CD14-positive monocyte (primary cell): Measurements from ENCODE around the gene TNFRSF14. TPM values are rescaled to one million over a fixed set of nuclear protein-coding genes. Genes with fewer than 3 reads are reported as not detected.

Source experiments
- DNase-seq, 3 donors: peaks; one replicate each; pipeline ENCODE4 v3.0.0-alpha.2; 2011 to 2022
- H2AFZ ChIP-seq: 2 replicates; pipeline ENCODE4 v1.6.0; 2012; ENCODE audit warnings: mild to moderate bottlenecking, low read depth, low read length, inconsistent platforms; ENCODE audit not compliant: insufficient read depth, poor library complexity, severe bottlenecking
- H3K27ac ChIP-seq, 2 donors: 1 replicate in 1 of 2; 2 replicates in 1 of 2; pipeline ENCODE4 v1.5.1; 2012 to 2013; ENCODE audit warnings: low read length in 2 of 2, control low read depth in 1 of 2, inconsistent platforms in 1 of 2, low read depth in 1 of 2, mild to moderate bottlenecking in 1 of 2
- H3K27me3 ChIP-seq, 2 donors: one replicate each; pipeline versions ENCODE4 v1.6.0 to v1.6.1; 2011 to 2013; ENCODE audit warnings: low read length in 2 of 2; ENCODE audit not compliant: control insufficient read depth in 2 of 2, insufficient read depth in 2 of 2
- H3K36me3 ChIP-seq, 2 donors: replicated peaks in 1 of 2; 1 replicate in 1 of 2; 2 replicates in 1 of 2; pipeline versions ENCODE4 v1.5.1 to v1.6.1; 2012 to 2013; ENCODE audit warnings: low read length in 2 of 2, control low read depth in 1 of 2, inconsistent platforms in 1 of 2, mild to moderate bottlenecking in 1 of 2; ENCODE audit not compliant: insufficient read depth in 2 of 2, control insufficient read depth in 1 of 2
- H3K4me1 ChIP-seq, 2 donors: 1 replicate in 1 of 2; 2 replicates in 1 of 2; pipeline versions ENCODE4 v1.5.1 to v1.6.1; 2012 to 2013; ENCODE audit warnings: low read length in 2 of 2, control low read depth in 1 of 2, inconsistent platforms in 1 of 2, mild to moderate bottlenecking in 1 of 2, moderate library complexity in 1 of 2; ENCODE audit not compliant: insufficient read depth in 2 of 2, control insufficient read depth in 1 of 2
- H3K4me2 ChIP-seq: replicated peaks from 2 replicates; pipeline ENCODE3; 2012; ENCODE audit warnings: low read length, moderate library complexity, mild to moderate bottlenecking; ENCODE audit not compliant: poor library complexity, severe bottlenecking; ENCODE audit errors: extremely low read depth
- H3K4me3 ChIP-seq, 3 experiments: fragments of 200-600 bp in 1 of 3; sonication (generic) in 1 of 3; replicated peaks in 1 of 3; 1 replicate in 2 of 3; 2 replicates in 1 of 3; pipeline ENCODE4 v1.5.1; 2011 to 2013; ENCODE audit warnings: low read length in 3 of 3, mild to moderate bottlenecking in 3 of 3, control low read depth in 2 of 3, low read depth in 2 of 3, inconsistent platforms in 1 of 3, moderate library complexity in 1 of 3
- H3K79me2 ChIP-seq: 2 replicates; pipeline ENCODE4 v1.6.0; 2012; ENCODE audit warnings: mild to moderate bottlenecking, control low read depth, inconsistent platforms, low read length, moderate library complexity; ENCODE audit not compliant: insufficient read depth
- H3K9ac ChIP-seq: 2 replicates; pipeline ENCODE4 v1.6.0; 2017; ENCODE audit warnings: low read length, mild to moderate bottlenecking; ENCODE audit not compliant: insufficient read depth, poor library complexity, severe bottlenecking
- H3K9me3 ChIP-seq, 2 donors: replicated peaks in 1 of 2; 1 replicate in 1 of 2; 2 replicates in 1 of 2; pipeline versions ENCODE4 v1.5.1 to v1.6.1; 2012 to 2013; ENCODE audit warnings: low read length in 2 of 2, control low read depth in 1 of 2; ENCODE audit not compliant: control insufficient read depth in 1 of 2, insufficient read depth in 1 of 2
- H4K20me1 ChIP-seq: 2 replicates; pipeline ENCODE4 v1.6.0; 2012; ENCODE audit warnings: mild to moderate bottlenecking, low read length, control low read depth, moderate library complexity; ENCODE audit not compliant: insufficient read depth
- H3K27ac Mint-ChIP-seq, 7 donors: one replicate each; pipeline ENCODE4 v1.8.0; 2020; ENCODE audit warnings: mild to moderate bottlenecking in 7 of 7, mixed read lengths in 7 of 7, moderate library complexity in 6 of 7, inconsistent platforms in 2 of 7
- H3K27me3 Mint-ChIP-seq, 3 donors: one replicate each; pipeline ENCODE4 v1.8.0; 2021 to 2022; ENCODE audit warnings: low read depth in 3 of 3, mild to moderate bottlenecking in 3 of 3, mixed read lengths in 3 of 3, moderate library complexity in 3 of 3, inconsistent platforms in 1 of 3
- H3K36me3 Mint-ChIP-seq, 2 donors: one replicate each; pipeline ENCODE4 v1.8.0; 2020; ENCODE audit warnings: mixed read lengths in 2 of 2, inconsistent platforms in 1 of 2, mild to moderate bottlenecking in 1 of 2
- H3K4me1 Mint-ChIP-seq: one replicate; pipeline ENCODE4 v1.8.0; 2020; ENCODE audit warnings: mild to moderate bottlenecking, mixed read lengths
- H3K4me3 Mint-ChIP-seq, 2 donors: one replicate each; pipeline ENCODE4 v1.8.0; 2020; ENCODE audit warnings: mild to moderate bottlenecking in 2 of 2, mixed read lengths in 2 of 2, moderate library complexity in 1 of 2
- H3K9me3 Mint-ChIP-seq, 7 donors: one replicate each; pipeline ENCODE4 v1.8.0; 2020 to 2022; ENCODE audit warnings: mixed read lengths in 7 of 7, mild to moderate bottlenecking in 6 of 7, moderate library complexity in 6 of 7, inconsistent platforms in 2 of 7
- WGBS: methylation state at CpG from one replicate; pipeline ENCODE4 v1.1.5; 2013; ENCODE audit warnings: missing lambda C conversion rate; ENCODE audit not compliant: insufficient coverage; 5-methylcytosine and 5-hydroxymethylcytosine counted together
- intact Hi-C, 2 donors: fragments of 100-400 bp; cut with micrococcal nuclease; formaldehyde crosslinking; loops; one replicate each; pipeline versions ENCODE4 v1.15.0 to v1.15.1; 2023
- polyA plus RNA-seq, 3 donors: library from polyadenylated mRNA; depleted of rRNA in 1 of 3; unstranded in 2 of 3; stranded (reverse) in 1 of 3; fragments of 300-500 nt in 2 of 3; fragments of >200 nt in 1 of 3; fragmentation: Illumina TruSeq in 2 of 3; gene quantifications; 1 replicate in 2 of 3; 2 replicates in 1 of 3; pipeline ENCODE4 v1.2.3, GENCODE V29; 2012 to 2021
- TF ChIP-seq, protein P1 (sequence below): fragments of 200-600 bp; IDR thresholded peaks from one replicate; pipeline ENCODE4 v1.8.0; 2022; ENCODE audit warnings: antibody characterized with exemption, mild to moderate bottlenecking

TNFRSF14 gene
- polyA plus RNA-seq, 3 donors = 62.1 to 512 (median 64.4) TPM

DNA sequence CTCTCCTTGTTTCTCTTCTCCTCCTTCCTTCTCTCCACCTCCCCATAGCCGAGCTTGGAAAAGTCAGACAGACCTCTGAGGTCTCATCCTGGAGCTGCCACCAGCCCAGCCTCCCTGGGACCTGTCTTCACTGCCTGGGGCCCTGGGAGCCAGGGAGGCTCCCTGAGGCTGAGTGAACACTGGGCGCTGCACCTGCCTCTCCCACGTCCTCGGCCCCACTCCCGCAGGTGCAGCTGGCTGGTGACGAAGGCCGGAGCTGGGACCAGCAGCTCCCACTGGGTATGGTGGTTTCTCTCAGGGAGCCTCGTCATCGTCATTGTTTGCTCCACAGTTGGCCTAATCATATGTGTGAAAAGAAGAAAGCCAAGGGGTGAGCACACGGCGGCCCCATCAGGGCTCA lies 5.3 kb downstream of the TNFRSF14 start:
- Histone ChIP-seq H3K4me1 (peaks cover 17 to 22% of the 10 kb centered on the region in 2 donors), H2AFZ (no peak overlapping the region), H3K9ac (no peak overlapping the region), H3K27me3 (no peaks in the 10 kb centered on the region), H3K27ac (no peak overlapping the region), H4K20me1 (peaks cover 64% of the 10 kb centered on the region), H3K4me3 (no peak overlapping the region), H3K36me3 (peaks cover 61 to 65% of the 10 kb centered on the region in 2 donors), H3K9me3 (no peaks in the 10 kb centered on the region), H3K79me2 (peaks cover 21% of the 10 kb centered on the region), H3K4me2 (no peak overlapping the region)
- intact Hi-C loops = no loop called here
- H3K27me3 Mint-ChIP-seq = peaks cover 6 to 10% (median 9%) of the 10 kb centered on the region in 3 donors
- H3K4me1 Mint-ChIP-seq = peaks cover 14% of the 10 kb centered on the region
- no peak for DNase-seq
- H3K36me3 Mint-ChIP-seq = peaks cover 44 to 59% of the 10 kb centered on the region in 2 donors
- TF ChIP-seq, protein P1, sequence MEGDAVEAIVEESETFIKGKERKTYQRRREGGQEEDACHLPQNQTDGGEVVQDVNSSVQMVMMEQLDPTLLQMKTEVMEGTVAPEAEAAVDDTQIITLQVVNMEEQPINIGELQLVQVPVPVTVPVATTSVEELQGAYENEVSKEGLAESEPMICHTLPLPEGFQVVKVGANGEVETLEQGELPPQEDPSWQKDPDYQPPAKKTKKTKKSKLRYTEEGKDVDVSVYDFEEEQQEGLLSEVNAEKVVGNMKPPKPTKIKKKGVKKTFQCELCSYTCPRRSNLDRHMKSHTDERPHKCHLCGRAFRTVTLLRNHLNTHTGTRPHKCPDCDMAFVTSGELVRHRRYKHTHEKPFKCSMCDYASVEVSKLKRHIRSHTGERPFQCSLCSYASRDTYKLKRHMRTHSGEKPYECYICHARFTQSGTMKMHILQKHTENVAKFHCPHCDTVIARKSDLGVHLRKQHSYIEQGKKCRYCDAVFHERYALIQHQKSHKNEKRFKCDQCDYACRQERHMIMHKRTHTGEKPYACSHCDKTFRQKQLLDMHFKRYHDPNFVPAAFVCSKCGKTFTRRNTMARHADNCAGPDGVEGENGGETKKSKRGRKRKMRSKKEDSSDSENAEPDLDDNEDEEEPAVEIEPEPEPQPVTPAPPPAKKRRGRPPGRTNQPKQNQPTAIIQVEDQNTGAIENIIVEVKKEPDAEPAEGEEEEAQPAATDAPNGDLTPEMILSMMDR = no peak
- peaks cover 0 to 2% (median 0%) of the 10 kb centered on the region in 7 donors for H3K9me3 Mint-ChIP-seq
- no peak overlapping the region for H3K4me3 Mint-ChIP-seq
- 98% methylated on average over 11 of the region's 11 CpGs for WGBS
- peak overlapping the region in 5 of 7 donors; percentile 35 to 73 (median 51) for H3K27ac Mint-ChIP-seq

DNA sequence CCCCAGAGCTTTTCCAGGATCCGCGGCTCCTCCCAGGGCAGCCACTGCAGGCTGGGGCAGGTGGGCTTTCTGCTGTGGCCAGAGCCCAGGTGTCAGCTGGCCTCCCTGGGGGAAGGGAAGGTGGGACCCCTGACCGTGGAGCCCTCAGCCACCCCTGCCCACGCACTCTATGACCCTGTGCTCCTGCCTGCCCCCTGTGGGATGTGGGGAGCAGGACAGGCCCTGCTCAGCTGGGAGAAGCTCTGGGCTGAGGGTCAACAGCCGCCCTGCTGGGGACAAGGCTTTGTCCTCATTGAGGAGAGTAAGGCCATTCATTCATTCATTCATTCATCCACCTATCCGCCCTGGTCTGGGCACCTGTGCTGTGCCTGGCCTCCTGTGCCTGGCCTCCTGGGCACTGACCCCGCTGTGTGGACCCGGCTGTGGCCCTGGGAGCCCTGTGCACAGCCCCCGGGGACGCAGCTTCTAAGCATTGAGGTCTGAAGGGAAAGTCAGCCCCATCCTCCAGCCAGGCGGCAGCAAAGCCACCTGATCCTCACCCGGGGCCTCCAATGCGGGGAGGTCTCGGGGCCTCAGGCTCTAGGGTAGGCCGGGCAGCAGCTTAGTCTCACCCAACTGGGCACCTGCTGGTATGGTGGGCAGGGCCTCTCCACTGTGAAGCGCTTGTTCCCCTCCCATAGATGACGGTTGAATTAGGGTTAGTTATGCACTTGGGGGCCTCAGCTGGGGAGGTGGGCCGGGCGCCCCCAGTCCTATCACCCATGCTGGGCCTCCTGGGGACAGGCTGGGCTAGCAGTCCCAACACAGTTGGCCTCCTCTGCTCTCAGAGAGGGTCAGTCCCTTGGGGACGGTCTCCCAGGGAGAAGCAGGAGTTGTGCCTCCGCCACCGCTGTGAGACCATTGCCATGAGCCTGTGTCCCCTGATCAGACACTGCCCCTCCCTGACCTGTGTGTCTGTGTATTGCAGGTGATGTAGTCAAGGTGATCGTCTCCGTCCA lies 6.0 kb downstream of the TNFRSF14 start:
- H3K27ac ChIP-seq = no peak overlapping the region
- no peak overlapping the region for H3K4me3 ChIP-seq
- peaks cover 14% of the 10 kb centered on the region for H3K79me2 ChIP-seq
- peaks cover 14 to 16% of the 10 kb centered on the region in 2 donors for H3K4me1 ChIP-seq
- H3K4me3 Mint-ChIP-seq = no peak overlapping the region
- peaks cover 64% of the 10 kb centered on the region for H4K20me1 ChIP-seq
- H3K36me3 Mint-ChIP-seq = peaks cover 44 to 59% of the 10 kb centered on the region in 2 donors
- H3K27ac Mint-ChIP-seq = no peak overlapping the region
- H3K4me1 Mint-ChIP-seq = peaks cover 14% of the 10 kb centered on the region
- DNase-seq = no peak
- 99% methylated on average over 10 of the region's 24 CpGs for WGBS
- H3K9ac ChIP-seq = no peak overlapping the region
- peaks cover 6 to 10% (median 10%) of the 10 kb centered on the region in 3 donors for H3K27me3 Mint-ChIP-seq
- H3K27me3 ChIP-seq = no peaks in the 10 kb centered on the region
- intact Hi-C loops = no loop called here
- no peak overlapping the region for H3K4me2 ChIP-seq
- H2AFZ ChIP-seq = no peak overlapping the region
- peaks cover 61 to 65% of the 10 kb centered on the region in 2 donors for H3K36me3 ChIP-seq
- no peaks in the 10 kb centered on the region for H3K9me3 ChIP-seq
- no peaks in the 10 kb centered on the region for H3K9me3 Mint-ChIP-seq
- TF ChIP-seq, protein P1 = peak; percentile 86
